NCI-H510A (cell line): ENCODE results near the gene IRF7.

ENCODE experiments used
- DNase-seq: peaks from one replicate; lab custom pipeline; 2025; lab: John Stamatoyannopoulos, UW

The IRF7 gene

GRCh38 chr11:607971-608659 is 7.6 kb downstream of the IRF7 start:
- DNase-seq = no peak

DNA sequence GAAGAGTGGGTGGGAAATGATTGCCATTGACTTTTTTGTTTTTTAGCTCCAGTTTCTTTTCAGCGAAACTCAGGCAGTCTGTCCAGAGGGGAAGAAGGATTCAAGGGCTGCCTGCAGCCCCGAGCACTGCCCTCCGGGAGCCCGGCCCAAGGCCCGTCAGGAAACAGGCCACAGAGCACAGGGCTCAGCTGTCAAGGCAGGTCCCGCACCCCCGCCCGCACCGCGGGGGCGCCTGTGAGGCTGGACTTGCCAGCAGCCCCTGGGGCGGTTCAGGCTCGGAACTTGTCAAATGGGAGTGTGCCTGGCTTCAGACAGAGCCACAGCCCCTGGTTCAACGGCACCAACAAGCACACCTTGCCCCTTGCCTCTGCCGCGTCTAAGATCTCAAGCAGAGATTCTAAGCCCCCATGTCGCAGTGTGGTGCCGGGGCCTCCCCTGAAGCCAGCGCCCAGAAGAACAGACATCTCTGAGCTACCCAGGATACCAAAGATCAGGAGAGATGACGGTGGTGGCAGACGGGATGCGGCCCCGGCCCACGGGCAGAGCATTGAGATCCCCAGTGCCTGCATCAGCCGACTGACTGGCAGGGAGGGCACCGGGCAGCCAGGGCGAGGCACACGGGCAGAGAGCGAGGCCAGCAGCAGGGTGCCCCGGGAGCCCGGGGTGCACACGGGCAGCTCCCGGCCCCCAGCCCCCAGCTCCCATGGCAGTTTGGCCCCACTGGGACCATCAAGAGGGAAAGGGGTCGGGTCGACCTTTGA is 8.6 kb downstream of the IRF7 start:
- DNase-seq = no peak

- no peak for DNase-seq
These were observed 9.5 kb downstream of the IRF7 start for GRCh38 chr11:606245-606644.

DNA sequence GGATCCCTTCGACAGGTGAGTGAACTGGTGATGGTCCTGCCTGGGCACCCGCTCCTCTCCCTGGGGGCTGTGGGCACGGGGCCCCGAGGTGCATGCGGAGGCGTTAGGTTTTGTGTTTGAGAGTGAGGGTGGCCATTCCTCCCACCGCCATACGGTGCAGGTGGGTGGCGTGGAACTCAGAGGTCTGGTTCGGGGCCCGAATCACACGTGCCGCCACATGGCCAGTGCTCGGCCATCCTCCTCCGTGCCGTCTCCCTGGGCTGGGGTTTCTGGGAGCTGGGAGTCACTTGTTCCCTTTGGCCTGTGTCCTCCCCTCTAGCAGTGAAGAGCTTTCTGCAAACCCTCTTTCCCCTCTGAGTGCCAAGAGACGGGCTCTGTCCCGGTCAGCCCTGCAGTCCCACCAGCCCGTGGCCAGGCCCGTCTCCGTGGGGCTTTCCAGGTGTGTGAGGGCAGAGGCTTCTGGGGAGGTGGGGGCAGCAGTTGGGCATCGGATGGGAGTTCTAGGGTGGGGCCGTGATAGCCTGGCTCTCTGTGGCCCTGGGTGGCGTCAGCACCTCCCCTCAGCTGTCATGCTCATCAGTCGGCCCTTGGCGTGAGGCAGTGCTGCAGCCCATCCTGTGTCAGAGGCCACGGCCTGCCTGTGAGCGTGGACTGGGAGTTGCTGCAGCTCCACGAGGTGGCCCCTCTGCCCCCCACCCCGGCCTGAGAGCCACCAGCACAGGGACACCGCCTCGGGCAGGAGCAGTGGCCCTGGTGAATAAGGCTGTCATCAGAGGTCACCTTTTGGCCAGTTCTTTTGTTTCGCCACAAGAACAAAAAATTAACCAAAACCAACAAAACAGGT is 10.2 kb downstream of the IRF7 start:
- DNase-seq = no peak

GRCh38 chr11:603154-603553 is 12.6 kb downstream of the IRF7 start:
- no peak for DNase-seq

DNA sequence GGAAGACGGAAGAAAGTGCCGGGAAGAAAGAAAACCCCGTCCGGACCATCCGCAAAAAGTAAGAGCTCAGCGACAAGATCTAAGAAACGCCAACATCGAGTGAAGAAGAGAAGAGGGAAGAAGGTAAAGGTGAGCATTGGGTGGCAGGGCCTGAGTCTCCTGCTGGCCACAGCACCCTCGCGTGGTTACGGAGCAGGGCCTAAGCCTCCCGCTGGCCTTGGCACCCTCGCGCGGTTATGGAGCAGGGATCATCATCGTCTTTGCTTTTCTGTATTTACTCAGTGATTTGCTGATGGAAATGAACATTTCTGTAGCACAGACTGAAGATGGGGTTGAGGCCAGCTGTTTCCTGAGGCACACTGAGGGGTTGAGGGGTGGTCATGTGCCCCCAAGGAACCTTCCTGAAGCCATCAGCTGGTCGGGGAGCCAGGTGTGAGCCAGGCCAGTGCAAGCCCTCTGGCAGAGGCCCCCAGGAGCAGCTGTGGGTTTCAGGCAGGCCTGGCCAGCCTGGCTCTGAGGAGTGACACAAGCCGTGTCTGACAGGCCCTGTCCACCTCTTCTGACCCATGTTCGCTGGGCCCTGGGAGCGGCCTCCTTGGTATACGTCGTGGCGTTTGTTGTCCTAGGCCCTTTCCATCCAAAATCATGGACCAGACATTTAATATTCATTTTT is 14.0 kb downstream of the IRF7 start:
- DNase-seq = no peak

DNA sequence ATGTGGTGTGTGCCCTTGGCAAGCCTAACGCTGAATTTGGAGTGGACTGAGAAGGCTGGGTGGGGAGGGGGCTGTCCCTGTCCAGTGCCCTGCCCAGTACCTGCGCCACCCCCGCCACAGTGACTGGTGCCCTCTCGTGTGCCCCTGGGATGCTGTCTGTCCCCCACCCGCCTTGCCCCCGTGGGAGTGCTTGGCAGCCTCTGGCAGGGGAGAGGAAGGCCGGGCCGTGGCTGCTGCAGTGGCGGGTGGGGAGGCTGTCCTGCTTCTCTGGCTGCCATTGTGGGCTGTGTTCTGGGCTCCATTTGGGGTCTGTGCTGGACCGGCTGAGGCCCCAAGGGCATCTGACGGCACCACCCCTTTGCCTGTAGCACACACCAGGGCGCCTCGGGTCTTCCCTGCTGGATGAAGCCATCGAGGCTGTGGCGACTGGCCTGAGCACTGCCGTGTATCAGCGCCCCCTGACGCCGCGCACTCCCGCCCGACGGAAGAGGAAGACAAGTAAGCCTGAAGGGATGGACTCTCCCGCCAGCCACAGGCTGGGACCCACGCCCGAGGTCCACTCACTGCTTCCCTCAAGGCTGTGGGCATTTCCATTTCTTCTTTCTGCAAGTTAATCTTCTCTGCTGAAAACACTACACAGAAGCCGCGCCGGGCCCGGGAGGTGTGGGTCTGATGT is 17.6 kb downstream of the IRF7 start:
- DNase-seq = no peak

DNA sequence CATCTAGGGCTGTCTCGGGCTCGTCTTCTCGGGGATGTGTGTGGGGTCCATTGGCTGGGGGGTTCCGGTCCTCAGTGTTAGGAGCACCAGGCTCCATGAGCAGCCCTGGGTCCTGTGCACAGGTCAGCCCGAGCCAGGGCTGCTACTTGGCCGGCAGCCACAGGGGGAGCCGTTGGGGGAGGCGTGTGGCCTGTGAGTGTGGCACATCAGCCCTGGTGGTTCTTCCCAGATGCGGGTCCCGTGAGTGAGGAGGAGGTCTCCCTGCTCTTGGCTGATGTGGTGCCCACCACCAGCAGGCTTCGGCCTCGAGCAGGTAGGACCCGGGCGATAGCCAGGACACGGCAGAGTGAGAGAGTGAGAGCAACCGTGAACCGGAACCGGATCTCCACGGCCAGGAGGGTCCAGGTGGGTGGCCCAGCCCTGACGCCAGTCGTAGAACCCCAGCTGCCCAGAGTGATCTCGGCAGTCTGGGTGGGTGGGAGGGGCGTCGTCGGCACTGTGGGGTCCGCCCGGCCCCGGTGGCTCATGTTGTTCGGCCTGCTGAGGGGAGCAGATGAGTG is 18.5 kb downstream of the IRF7 start:
- no peak for DNase-seq

DNA sequence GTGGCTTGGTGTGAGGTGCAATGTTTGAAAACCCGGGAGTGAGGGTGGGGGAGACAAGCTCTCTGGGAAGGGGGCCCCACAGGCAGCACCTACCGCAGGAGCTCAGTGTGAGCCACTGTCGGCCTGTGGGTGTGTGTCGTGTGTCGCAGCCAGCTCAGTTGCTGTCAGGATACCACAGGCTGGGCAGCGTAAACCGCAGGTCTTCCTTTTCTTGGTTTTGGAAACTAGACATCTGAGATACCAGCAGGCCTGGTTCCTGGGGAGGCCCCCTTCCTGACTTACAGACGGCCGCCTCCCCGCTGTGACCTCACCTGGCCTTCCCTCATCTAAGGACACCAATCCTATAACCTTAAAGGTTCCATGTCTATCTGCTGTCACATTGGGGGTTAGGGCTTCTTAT is 19.4 kb downstream of the IRF7 start:
- DNase-seq = no peak

GRCh38 chr11:595400-595799 is 20.4 kb downstream of the IRF7 start:
- no peak for DNase-seq

DNA sequence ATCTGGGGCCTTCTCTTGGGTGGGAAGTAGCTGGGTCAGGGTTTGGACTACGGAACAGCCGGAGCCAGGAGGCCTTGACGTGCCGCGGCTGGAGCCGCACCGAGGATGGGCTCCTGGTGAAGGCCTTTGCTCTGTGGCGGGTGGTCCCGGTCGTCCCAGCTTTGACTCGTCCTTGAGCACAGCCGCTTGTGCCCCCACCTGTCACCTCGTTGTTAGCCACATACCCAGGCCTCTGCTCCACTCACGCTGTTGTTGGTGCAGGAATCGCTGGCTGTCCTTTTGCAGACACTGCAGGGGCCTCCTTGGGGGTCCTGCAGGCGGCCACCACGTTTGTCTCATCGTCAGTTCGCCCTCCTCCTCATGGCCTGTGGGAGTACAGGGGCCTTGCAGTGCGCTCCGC is 22.4 kb downstream of the IRF7 start:
- no peak for DNase-seq

- DNase-seq = no peak
These were observed 22.8 kb downstream of the IRF7 start for GRCh38 chr11:592918-593317.

DNA sequence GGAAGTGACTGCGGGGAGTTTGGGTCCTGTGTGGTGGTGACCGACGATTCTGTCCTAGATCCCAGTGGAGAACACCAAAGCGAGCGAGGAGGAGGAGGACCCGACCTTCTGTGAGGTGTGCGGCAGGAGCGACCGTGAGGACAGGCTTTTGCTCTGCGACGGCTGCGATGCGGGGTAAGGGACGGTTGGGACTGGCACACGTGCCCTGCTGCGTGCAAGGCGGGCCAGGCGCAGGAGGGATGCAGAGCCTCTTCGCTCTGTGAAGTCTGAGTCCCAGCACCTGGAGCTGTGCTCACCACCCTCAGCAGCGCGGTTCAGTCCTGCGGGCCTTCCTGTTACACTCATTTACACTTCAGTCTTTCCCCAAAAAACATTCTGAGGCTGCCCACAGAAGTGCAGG is 23.2 kb downstream of the IRF7 start:
- no peak for DNase-seq

- DNase-seq = no peak
These were observed 24.8 kb downstream of the IRF7 start for GRCh38 chr11:590997-591396.

GRCh38 chr11:589798-590197 is 26.0 kb downstream of the IRF7 start:
- no peak for DNase-seq

DNA sequence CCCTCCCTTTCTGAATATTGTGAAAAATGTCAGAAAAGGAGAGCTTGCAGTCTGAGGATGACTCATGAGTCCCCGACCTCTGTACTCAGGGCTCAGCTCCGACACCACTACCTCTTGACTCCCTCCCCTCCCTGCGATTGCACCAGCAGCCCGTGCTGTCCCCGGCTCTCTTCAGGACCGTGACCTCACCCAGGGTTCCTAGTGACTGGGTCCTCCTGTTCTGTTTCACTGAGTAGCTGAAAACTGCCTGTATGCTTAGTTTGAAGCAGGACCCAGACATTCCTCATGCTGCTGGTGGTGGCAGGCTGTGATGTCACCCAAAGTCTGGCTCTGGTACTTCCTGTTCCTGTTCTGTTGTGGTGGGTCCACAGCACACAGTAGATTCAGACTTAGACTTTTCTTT is 27.8 kb downstream of the IRF7 start:
- no peak for DNase-seq

DNA sequence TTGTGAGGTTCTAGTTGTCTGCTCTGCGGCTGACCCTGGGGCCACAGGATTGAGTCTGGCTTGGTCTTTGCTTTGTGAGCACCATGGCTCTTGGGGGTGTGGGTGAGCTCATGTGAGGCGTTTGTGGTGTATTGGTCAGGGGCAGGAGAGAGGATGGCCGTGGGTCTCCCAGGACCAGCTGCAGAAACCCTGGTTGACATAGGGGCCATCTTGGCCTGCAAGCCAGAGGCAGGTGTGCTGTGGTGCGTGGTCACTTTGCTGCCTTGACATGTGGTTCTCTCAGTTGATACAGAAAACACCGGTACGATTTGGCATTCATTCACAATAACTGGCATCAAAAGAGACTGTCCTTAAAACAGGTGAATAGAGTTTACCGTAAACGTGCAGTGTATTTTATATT is 28.2 kb downstream of the IRF7 start:
- DNase-seq = no peak

DNA sequence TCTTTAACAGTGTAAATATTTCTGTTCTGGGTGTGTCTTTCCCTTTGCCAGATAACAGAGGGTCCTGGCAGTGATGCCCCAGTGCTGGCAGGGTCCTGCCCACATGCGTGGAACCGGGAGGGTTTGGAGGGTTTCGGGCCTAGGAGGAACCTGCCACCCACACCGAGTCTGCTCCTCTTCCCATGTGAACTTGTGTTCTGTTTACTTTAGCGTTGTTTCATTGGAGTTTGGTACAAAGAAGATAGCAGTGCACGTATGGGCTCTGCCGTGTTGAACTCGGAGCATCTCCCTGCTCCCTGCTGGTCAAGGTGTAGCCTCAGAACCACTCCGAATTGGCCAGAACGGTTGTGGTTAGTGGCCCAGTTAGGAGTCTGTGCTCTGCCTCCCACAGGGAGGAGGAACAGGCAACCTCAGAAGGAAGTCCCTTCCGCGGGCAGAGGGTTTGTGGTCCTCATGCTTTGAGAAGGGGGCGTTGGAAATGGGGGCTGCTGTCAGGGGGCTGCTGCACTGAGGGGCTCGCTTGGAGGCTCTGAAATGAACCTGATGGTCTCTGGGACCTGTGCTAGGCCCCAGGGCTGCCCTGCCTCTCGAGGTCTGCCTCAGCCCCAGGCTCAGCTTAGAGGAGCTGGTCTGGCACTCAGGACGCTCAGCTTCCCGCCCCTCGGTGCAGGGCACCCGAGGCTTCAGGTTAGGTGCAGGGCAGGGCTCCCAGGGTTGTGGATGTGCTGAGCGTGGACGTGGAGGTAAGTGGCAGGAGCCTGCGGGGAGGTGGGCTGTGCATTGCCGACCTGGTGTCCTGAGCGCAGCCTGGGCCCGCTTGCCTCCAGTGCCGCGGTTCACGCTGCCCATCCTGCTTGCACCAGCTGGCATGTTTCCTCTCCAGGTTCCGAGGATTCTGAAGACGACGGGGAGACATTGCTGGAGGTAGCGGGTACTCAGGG is 29.1 kb downstream of the IRF7 start:
- DNase-seq = no peak

DNA sequence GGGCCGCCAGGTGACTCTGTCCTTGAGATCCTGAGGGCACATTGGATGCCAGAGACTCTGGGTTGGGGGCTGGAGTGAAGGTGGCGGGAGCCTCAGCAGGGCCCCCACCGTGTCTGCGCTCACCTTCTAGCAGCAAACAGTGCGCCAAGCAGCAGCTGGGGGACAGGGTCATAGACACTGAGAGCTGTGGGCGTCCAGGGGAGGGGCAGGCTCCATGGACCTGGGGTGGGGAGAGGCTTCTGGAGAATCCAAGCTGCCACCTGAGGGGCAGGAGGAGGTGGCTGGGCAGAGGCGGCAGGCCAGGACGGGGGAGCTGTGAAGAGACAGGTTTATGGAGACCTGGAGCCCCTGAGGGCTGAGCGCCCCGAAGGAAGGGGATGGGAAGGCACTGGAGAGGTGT is 31.5 kb downstream of the IRF7 start:
- no peak for DNase-seq

- no peak for DNase-seq
These were observed 34.0 kb downstream of the IRF7 start for GRCh38 chr11:581752-582151.
